Osteocyte (in vitro differentiated cells): Measurements from ENCODE around the gene TAF15. TPM values are rescaled to one million over a fixed set of nuclear protein-coding genes. Genes with fewer than 3 reads are reported as not detected.

Experiments
- DNase-seq: peaks from one replicate; pipeline ENCODE4 v3.0.0; 2021; ENCODE audit warnings: mixed read lengths; ENCODE audit not compliant: unreplicated experiment; ENCODE audit errors: extremely low spot score
- H3K27ac Mint-ChIP-seq: one replicate; pipeline ENCODE4 v1.8.0; 2021; ENCODE audit warnings: mild to moderate bottlenecking, mixed read lengths; ENCODE audit not compliant: unreplicated experiment
- H3K27me3 Mint-ChIP-seq: one replicate; pipeline ENCODE4 v1.8.0; 2021; ENCODE audit warnings: mixed read lengths; ENCODE audit not compliant: unreplicated experiment
- H3K36me3 Mint-ChIP-seq: one replicate; pipeline ENCODE4 v1.8.0; 2021; ENCODE audit warnings: mixed read lengths; ENCODE audit not compliant: unreplicated experiment
- H3K4me1 Mint-ChIP-seq: one replicate; pipeline ENCODE4 v1.8.0; 2021; ENCODE audit warnings: mixed read lengths; ENCODE audit not compliant: unreplicated experiment
- H3K4me3 Mint-ChIP-seq: one replicate; pipeline ENCODE4 v1.8.0; 2021; ENCODE audit warnings: mild to moderate bottlenecking, moderate library complexity, mixed read lengths; ENCODE audit not compliant: unreplicated experiment
- H3K9me3 Mint-ChIP-seq: one replicate; pipeline ENCODE4 v1.8.0; 2021; ENCODE audit warnings: mixed read lengths; ENCODE audit not compliant: unreplicated experiment
- total RNA-seq: library from RNA; stranded (reverse); gene quantifications from 2 replicates; pipeline ENCODE4 v1.2.1, GENCODE V29; 2021
- TF ChIP-seq, protein P1 (sequence below): fragments of 200-600 bp; sonication (generic); IDR thresholded peaks from 2 replicates; pipeline ENCODE4 v1.5.0; 2021; ENCODE audit warnings: antibody characterized with exemption, mild to moderate bottlenecking, moderate library complexity

The TAF15 gene
- total RNA-seq, 1 donor from 2014 or later = 157 TPM

DNA sequence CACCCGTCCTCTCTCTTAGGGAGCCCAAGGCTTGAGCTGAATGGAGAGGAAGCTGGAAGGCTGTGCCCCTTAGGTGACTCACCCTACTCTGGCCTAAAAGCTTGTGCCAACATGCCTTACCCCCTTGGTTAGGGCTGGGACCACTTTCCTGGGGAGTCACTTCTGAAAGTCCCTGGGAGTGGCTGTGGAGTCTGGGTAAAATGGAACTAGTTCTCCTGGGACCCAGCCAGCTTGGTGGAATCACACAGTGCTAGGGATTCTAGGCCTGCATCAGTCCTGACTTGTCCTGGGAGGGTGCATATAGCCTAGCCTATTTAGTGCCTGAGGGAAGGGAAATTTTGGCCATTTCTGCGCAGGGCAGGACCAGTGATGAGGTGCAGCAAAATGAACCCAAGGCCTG, 24.4 kb upstream of the TAF15 start:
- Mint-ChIP-seq H3K9me3 (no peaks in the 10 kb centered on the region), H3K4me3 (no peak overlapping the region), H3K4me1 (peaks cover 50% of the 10 kb centered on the region), H3K36me3 (no peaks in the 10 kb centered on the region), H3K27me3 (peaks cover 14% of the 10 kb centered on the region), H3K27ac (no peak overlapping the region)
- DNase-seq = no peak
- TF ChIP-seq, protein P1, sequence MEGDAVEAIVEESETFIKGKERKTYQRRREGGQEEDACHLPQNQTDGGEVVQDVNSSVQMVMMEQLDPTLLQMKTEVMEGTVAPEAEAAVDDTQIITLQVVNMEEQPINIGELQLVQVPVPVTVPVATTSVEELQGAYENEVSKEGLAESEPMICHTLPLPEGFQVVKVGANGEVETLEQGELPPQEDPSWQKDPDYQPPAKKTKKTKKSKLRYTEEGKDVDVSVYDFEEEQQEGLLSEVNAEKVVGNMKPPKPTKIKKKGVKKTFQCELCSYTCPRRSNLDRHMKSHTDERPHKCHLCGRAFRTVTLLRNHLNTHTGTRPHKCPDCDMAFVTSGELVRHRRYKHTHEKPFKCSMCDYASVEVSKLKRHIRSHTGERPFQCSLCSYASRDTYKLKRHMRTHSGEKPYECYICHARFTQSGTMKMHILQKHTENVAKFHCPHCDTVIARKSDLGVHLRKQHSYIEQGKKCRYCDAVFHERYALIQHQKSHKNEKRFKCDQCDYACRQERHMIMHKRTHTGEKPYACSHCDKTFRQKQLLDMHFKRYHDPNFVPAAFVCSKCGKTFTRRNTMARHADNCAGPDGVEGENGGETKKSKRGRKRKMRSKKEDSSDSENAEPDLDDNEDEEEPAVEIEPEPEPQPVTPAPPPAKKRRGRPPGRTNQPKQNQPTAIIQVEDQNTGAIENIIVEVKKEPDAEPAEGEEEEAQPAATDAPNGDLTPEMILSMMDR = no peak

DNA sequence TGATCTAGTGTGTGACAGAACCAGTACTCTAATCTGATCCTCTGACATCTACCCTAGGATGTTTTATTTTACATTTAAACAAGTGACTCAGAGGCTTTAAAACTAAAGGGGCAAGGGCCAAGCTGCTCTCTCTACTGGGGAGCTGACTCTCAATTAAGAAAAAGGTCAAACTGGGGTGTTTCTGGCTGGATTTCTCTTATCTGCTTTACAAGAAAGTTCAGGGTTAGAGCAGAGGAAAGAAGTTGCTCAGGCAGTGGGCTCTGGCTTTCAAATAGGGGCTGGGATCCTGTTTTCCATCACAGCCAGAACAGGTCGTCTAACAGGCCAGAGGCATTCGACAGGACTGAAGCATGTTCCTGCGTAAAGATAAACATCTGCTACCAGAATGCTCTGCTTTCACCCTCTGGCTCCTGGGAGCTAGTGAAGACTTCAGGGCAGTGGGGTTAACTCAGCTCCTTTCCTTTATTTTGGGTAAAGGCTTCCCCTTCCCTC, 22.3 kb upstream of the TAF15 start:
- Mint-ChIP-seq H3K27ac (peak overlapping the region; percentile 52), H3K4me3 (no peak overlapping the region), H3K4me1 (peaks cover 41% of the 10 kb centered on the region), H3K9me3 (no peaks in the 10 kb centered on the region), H3K27me3 (peaks cover 7% of the 10 kb centered on the region), H3K36me3 (no peaks in the 10 kb centered on the region)
- TF ChIP-seq, protein P1 = no peak
- no peak for DNase-seq

DNA sequence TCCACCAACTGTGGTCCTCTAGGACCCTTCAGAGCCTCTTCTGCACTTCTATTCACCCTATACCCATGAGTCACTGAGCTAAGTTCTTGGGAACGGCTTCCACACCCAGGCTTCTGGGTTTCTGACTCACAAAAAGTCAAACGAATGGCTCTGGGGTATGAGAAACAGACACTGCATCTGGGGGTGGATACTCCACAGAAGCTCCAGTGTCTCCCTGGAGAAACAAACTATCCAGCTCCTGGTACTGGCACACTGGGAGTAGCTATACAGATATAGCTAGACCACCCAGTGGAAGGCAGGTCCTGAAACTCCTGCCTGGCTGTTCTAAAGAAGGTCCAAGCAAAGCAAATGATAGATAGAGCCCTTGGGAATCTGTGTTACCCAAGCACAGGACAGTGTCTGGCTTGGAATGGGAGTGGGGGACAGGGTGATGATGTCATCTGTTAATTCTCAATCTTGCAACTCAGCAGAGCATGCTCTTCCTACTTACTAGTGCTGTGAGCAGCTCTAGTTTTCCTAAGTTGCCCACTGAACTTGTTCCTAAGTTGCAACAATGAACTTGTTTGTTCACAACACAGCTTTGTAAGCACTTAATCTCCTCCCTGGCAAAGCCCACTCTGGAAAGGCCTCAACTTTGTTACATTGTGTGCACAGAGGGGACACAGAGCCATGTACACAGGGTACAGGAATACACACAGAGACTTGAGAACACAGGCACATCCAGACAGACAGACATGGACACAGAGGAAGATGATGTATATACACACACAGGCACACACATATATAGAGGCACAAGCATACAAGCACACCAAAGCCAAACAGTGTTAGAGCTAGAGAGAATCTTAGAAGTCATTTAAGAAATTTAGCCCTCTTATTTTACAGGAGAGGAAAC, 20.6 kb upstream of the TAF15 start:
- Mint-ChIP-seq H3K4me1 (peaks cover 37% of the 10 kb centered on the region), H3K27me3 (peaks cover 15% of the 10 kb centered on the region), H3K27ac (peak overlapping the region; percentile 91), H3K36me3 (no peaks in the 10 kb centered on the region), H3K9me3 (no peaks in the 10 kb centered on the region), H3K4me3 (no peak overlapping the region)
- DNase-seq = no peak
- TF ChIP-seq, protein P1 = no peak

DNA sequence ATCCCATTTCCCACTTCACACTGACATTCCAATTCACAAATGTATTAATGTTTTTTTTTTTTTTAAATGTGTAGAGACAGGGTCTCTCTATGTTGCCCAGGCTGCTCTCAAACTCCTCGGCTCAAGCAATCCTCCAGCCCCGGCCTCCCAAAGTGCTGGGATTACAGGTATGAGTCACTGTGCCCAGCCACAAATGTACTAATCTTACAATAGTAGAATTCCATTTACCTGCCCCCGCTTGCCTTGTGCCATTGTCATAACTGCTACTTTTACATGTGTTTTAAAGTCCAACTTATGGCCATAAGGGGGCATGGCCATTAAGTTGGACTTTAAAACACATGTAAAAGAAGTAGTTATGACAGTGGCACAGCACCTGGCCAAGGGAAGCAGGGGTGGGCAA, 18.4 kb upstream of the TAF15 start:
- peaks cover 39% of the 10 kb centered on the region for H3K4me1 Mint-ChIP-seq
- H3K36me3 Mint-ChIP-seq = no peaks in the 10 kb centered on the region
- no peak overlapping the region for H3K27ac Mint-ChIP-seq
- no peaks in the 10 kb centered on the region for H3K9me3 Mint-ChIP-seq
- H3K4me3 Mint-ChIP-seq = no peak overlapping the region
- TF ChIP-seq, protein P1 = no peak
- H3K27me3 Mint-ChIP-seq = peaks cover 22% of the 10 kb centered on the region
- no peak for DNase-seq

DNA sequence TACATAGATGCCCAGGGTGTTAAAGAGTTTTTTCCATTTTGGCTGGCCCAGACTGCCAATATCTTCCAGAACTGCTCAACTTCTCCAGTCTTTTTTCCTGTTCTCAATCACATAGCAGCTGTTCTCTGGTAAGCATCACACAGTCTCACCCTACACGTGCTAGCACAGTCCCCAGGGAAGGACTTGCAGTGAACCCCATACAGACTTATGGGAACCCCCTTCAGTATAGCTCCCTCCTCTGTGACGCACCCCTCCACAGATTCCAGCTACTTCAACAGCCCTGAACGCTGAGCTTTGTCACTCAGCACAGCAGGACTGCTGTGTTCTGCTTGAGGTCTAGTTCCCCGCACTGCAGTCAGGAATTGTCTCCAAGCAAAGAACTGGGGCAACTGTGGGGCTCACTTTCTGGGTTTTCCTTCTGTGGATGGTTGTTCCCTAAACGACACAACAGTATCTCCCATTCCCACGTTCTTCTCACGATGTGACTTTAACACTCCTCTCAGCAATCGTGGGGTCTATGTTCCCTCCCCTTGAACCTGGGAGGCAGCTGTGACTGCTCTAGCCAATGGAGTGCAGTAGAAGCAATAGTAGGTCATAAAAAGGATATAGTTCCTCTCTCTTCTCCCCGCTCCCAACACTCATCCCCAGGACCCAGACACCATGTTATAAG, 17.5 kb upstream of the TAF15 start:
- TF ChIP-seq, protein P1 = no peak
- peaks cover 40% of the 10 kb centered on the region for H3K4me1 Mint-ChIP-seq
- peaks cover 23% of the 10 kb centered on the region for H3K27me3 Mint-ChIP-seq
- DNase-seq = no peak
- H3K9me3 Mint-ChIP-seq = no peaks in the 10 kb centered on the region
- H3K27ac Mint-ChIP-seq = no peak overlapping the region
- H3K36me3 Mint-ChIP-seq = no peaks in the 10 kb centered on the region
- H3K4me3 Mint-ChIP-seq = no peak overlapping the region
